GM21825 (cell line): ENCODE results near the gene ARHGAP10.
"Not testable (repeated sequence)": the region's sequence is repeated elsewhere in the genome, so short reads cannot be mapped to it uniquely, and the experiment has no call there.

Experiments used
- ATAC-seq: cut with Tn5 transposase; IDR thresholded peaks from one replicate; pipeline ENCODE4 v1.9.1; 2021; ENCODE audit warnings: mild to moderate bottlenecking, moderate library complexity; ENCODE audit not compliant: unreplicated experiment

The ARHGAP10 gene

GRCh38 chr4:147791865-147792264 lies 60.0 kb downstream of the ARHGAP10 start:
- no peak for ATAC-seq

DNA sequence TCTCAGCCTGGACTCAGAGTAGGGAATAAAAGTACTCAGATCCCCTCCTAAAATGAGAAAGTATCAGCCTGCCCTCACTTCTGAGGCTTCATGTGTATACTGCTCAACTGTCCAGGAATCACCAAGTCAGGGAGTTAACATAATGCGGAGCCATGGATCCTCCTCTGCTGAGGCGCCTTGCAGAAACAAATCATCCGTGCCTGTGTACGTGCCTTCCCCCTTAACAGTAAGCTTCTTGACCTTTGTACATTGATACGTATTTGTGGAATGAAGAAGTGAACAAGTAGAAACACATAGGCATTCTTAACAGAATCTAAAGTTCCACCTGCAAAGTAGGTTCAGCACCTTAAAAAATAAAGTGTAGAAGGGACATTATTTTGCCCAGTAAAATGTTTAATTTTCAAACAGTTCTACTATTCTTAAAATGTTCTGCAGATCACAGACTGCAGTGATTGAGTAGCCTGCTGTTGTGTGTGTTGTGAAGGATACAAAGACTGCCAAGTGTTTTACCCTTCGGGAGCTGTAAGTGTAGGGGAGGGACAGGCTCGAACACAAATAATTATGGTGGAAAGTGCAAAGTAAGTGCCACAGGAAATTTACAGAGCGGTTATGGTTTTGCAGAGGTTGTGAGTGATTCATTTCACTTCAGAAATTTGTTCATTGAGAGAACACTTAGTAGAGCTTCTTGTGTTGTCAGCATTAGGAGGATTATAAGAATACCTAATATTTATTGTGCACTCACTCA lies 61.9 kb downstream of the ARHGAP10 start:
- peak; percentile 26 for ATAC-seq

GRCh38 chr4:147794314-147794680 lies 62.4 kb downstream of the ARHGAP10 start:
- ATAC-seq, result peak; percentile 15

DNA sequence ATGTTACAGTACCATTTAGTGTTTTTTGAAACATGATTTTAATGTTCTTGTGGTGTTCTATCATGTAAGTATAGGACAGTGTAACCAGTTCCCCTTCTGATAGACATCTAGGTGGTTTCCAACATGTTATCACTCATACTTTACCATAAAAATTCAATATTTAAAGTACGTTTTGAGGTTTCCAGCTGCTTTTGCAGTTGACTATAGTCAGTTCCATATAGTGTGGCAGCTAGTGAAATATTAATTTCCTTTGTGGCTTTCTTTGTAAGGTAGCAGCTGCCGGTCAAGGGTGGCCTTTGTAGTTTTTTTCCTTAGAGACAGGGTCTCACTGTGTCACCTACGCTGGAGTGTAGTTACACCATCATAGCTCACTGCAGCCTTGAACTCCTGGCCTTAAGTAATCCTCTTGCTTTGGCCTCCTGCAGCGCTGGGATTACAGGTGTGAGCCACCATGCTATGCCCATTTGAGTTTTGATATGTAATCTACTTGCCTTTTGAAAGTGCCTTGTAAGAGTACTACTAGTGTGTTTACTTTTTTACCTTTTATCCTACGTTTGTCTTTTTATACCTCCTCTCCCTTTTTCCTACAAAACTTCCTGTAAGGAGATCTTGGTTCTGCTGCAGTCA lies 63.0 kb downstream of the ARHGAP10 start:
- peak; percentile 77 for ATAC-seq

GRCh38 chr4:147799057-147799456 lies 67.2 kb downstream of the ARHGAP10 start:
- ATAC-seq, result not testable (repeated sequence)

- ATAC-seq, result peak; percentile 99
Measured at GRCh38 chr4:147799986-147800555, 68.2 kb downstream of the ARHGAP10 start.

DNA sequence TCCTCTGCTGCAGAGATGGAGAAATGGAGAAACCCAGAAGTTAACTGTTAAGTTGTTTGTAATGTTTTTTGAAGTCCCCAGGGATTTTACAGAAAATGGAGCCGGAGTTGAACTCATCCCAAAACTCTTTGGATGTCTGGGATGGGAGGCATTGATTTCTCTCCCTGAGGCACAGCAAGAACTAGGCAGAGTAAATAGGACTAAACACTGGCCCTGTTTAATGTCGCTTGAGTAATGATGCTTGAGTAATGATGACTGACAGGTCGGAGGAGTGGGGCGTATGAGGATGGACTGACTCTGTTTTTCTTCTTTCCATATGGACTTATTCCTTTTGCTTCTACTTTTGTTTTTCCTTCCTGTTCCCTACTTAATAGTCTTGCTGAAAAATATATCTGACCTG lies 69.9 kb downstream of the ARHGAP10 start:
- ATAC-seq, result no peak

DNA sequence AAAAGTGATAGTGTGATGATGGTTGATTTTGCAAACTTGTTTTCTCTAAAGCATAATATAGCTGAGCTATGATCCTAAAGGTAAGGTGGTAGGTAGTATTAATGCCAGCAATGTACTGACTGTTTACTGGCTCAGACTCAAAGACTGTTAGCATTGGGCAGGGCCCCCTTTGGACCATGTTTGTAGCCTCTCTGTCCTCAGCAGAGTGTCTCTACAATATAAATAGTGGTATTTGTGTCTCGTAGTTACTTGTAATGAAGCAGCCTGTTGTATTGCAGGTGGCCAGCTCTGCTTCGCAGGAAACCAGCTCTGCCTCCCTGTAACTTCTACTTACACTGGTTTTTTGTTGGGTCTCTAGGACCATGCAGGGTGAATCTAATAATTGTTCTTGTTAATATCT lies 70.5 kb downstream of the ARHGAP10 start:
- ATAC-seq, result no peak

GRCh38 chr4:147805946-147806345 lies 74.1 kb downstream of the ARHGAP10 start:
- ATAC-seq, result no peak

DNA sequence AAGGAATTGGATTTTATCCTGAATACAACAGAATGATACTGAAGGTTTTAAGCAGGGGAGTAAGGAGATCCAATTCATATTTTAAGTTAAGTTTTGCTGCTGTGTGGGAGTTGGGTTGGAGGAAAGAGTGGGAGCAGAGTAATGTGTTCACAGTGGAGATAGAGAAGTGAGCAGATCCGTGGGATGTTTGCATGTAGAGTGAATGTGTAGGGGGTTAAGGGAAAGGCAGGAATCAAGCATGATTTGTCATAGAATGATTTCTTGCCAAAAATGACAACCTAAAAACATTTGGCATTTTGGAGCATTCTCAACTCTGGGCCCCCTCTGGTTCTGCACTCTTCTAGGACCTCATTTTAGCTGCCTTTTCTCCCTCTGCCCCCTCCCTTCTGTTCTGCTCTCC lies 76.6 kb downstream of the ARHGAP10 start:
- no peak for ATAC-seq

- no peak for ATAC-seq
Measured at GRCh38 chr4:147809211-147809610, 77.3 kb downstream of the ARHGAP10 start.

- no peak for ATAC-seq
Measured at GRCh38 chr4:147811878-147812277, 80.0 kb downstream of the ARHGAP10 start.

DNA sequence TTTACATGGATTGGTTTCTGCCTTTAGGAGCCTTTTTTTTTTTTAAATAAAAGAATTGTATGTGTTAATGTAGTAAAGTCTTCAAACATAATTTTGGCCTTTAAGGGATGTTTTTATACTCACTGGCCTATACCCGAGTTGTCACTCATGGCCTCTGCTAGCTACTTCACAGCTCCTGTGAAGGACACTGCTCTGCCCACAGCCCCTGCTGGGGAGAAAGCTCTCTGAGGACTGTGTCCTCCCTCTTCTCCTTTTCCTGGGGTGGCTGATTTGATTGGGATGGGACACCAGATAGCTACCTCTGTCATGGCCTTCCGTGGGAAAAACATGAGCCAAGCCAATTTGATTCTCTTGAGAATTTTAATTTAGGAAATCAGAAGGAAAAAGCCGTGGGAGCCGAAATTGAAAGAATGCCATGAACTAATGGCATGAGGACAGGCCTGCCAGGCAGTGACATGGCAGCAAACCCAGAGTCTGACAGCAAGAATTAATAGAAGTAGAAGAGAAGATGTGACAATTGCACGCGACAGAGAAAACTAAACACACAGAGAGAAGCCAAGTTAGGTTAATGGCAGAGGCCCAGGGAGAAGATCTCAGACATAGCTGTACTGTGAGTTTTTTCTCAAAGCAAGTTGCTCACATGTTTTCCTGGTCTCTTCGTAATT lies 81.4 kb downstream of the ARHGAP10 start:
- ATAC-seq, result no peak

- no peak for ATAC-seq
Measured at GRCh38 chr4:147813973-147814372, 82.1 kb downstream of the ARHGAP10 start.

DNA sequence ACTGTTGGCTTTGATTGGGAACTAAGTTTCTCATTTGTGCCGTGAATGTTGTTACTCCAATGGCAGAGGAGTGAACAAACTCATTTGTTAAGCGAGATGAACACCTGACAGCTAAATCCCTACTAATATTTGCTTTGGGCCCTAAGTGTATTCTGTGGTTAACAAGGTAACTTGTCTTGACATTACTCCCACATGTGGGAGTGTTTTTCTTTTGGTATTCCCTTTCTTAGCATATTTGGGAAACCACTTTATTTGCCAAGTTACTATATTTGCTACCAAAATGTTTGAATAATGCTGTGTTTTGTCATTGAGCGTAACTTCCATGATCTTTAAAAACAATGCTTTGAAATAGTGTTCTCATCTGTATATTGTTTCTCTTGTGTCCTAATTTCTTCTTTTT lies 82.5 kb downstream of the ARHGAP10 start:
- ATAC-seq, result no peak

DNA sequence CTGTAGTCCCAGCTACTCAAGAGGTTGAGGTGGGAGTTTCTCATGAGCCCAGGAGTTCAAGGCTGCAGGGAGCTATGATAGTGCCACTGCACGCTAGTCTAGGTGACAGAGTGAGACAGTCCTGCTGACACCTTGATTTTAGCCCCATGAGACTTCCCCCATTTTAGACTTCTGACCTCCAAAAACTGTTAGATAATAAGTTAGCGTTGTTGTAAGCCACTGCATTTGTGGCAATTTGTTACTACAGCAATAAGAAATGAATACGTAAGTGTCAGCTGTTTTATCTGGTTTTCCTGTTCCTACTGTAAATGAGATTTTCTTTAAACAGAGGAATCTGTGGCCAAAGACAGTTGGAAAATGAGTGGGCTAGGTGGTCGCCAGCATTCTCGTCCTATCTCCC lies 83.9 kb downstream of the ARHGAP10 start:
- no peak for ATAC-seq

DNA sequence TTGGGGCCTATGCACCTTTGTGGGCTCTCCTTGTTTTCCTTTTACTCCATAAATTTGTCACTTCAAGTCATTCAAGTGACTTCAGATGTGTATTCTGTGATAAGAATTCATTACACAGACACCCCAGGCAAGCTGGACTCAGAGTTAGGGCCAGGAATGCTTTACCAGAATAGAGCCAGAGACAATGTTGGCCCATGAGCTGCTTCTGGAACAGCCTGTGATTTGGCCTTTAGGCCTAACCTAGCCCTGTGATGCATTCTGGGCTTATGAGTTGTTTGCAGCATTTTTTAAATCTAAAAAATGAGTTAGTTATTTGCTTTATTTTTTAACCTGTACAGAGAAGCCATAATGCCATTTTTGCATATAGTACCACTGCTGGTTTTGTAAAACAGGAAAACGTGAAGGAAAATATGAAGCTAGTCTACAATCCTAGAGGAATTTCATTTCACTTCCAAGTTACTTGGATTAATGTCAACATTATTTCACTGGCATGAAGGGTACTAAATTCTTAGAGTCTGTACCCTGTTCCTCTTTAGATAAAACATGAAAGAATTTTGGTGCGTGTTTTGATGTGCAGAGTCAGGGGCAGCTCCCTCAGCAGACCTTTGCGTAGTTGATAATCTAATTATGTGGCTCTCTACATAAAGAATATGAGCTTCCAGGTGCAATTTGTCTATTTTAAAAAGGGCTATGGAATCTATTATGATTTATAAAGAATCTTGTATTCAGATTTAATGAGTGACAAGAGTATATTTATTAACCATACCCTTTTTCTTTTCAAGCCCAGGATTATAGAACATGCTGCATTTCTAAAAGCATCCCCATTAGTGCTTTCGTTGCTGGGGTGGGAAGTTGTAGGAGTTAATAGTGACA lies 84.7 kb downstream of the ARHGAP10 start:
- ATAC-seq, result no peak

GRCh38 chr4:147820975-147821374 lies 89.1 kb downstream of the ARHGAP10 start:
- ATAC-seq, result no peak

- peak; percentile 60 for ATAC-seq
Measured at GRCh38 chr4:147821555-147821954, 89.7 kb downstream of the ARHGAP10 start.

DNA sequence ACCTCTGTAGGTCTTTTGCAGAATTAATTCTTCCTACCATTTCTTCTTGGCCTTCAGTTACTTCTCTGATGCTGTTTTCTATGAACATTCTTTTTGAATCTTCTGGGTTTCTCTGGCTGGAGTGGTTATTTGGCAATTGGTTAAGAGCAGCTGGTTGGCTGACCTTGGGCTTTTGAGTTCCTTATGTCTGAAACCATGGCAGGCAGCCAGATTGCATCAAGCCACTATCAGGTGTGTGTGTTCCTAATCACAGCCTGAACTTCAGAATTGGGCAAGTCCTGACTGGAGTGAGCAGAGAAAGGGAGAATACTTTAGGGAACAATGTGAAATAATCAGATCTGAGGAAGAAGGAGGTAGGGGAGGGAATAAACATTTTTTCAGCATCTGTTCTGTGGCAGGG lies 90.2 kb downstream of the ARHGAP10 start:
- no peak for ATAC-seq

DNA sequence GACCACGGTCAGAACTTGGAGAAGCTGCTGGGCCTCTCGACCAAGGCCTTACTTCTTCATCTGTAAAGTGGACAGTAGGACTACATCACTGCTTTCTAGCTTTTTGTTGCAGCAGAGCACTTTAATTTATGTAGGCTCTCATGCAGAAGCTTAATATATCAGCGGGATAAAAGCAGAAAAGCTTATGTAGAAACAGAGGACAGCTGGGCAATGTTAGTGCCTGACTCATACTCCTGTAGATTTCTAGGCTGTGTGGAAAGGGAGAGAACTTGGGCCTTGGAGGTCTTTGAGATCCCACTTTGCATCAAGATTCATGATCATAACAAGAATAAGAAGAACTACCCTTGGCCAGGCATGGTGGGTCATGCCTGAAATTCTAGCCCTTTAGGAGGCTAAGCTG lies 91.2 kb downstream of the ARHGAP10 start:
- no peak for ATAC-seq
